Measurements from ENCODE around the gene LAMA5. TPM values are rescaled to one million over a fixed set of nuclear protein-coding genes. Genes with fewer than 3 reads are reported as not detected.

The LAMA5 gene
- total and polyA plus RNA-seq, 2 experiments from 2014 or later: 71.3 to 252 TPM

DNA sequence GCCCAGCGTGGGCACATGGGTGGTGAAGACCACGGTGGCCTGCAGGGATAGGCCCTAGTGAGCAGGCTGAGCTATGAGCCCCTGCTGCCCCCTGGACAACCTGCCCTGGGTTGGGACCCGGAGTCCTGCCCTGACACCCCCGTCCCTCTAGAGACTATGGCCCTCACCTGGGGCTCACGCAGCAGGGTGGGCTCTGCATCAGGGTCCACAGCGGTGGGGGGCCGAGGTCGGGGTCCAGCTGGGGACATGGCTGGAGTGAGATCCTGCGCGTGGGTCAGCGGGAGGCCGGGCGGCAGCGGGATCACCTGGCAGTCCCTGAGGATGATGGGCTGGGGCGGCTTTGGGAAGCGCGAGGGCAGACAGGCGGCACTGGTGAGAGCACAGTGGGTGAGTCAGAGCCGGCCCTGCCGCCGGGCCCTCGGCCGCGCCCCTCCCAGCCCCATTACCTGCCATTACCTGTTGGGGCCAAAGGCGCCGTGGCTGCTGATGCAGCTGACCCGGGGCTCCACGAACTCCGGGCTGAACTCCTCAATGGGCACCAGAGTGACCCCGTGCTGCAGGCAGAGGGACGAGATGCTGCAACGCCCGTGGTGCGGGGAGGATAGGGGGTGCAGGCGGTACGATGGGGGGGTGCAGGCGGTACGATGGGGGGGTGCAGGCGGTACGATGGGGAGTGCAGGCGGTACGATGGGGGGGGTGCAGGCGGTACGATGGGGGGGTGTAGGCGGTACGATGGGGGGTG, 36.4 kb downstream of the LAMA5 start:
- Histone ChIP-seq H3K79me2 (no peaks in the 10 kb centered on the region), H3K27ac (no peak overlapping the region), H4K20me1 (ENCODE audit: insufficient read depth, poor library complexity, severe bottlenecking) (no peaks in the 10 kb centered on the region), H3K9me3 (ENCODE audit: low read depth) (no peaks in the 10 kb centered on the region), H3K9me2 (replicated peaks; ENCODE audit: insufficient read depth) (no peaks in the 10 kb centered on the region), H3K4me2 (no peak overlapping the region), H3K4me1 (ENCODE audit: insufficient read depth) (no peaks in the 10 kb centered on the region), H3K27me3 (no peaks in the 10 kb centered on the region), H3K4me3 (no peak overlapping the region), H3K36me3 (replicated peaks; ENCODE audit: insufficient read depth, low read depth) (no peaks in the 10 kb centered on the region), H2AFZ (no peak overlapping the region)
- TF ChIP-seq, protein P1, sequence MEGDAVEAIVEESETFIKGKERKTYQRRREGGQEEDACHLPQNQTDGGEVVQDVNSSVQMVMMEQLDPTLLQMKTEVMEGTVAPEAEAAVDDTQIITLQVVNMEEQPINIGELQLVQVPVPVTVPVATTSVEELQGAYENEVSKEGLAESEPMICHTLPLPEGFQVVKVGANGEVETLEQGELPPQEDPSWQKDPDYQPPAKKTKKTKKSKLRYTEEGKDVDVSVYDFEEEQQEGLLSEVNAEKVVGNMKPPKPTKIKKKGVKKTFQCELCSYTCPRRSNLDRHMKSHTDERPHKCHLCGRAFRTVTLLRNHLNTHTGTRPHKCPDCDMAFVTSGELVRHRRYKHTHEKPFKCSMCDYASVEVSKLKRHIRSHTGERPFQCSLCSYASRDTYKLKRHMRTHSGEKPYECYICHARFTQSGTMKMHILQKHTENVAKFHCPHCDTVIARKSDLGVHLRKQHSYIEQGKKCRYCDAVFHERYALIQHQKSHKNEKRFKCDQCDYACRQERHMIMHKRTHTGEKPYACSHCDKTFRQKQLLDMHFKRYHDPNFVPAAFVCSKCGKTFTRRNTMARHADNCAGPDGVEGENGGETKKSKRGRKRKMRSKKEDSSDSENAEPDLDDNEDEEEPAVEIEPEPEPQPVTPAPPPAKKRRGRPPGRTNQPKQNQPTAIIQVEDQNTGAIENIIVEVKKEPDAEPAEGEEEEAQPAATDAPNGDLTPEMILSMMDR (IDR thresholded peaks at IDR 0.05; ENCODE audit: poor library complexity): no peak
- no peak for TF ChIP-seq EZH2 (IDR thresholded peaks at IDR 0.05; ENCODE audit: borderline replicate concordance)
- TF ChIP-seq EZH2phosphoT487 (IDR thresholded peaks at IDR 0.05; ENCODE audit: low read depth, severe bottlenecking, unreplicated experiment): no peak
- no peak for DNase-seq (ENCODE audit: low spot score)
- WGBS (ENCODE audit: low lambda C conversion rate, missing lambda C conversion rate): 96% methylated on average over 28 of the region's 46 CpGs

- no peaks in the 10 kb centered on the region for H3K4me1 ChIP-seq (ENCODE audit: insufficient read depth)
- no peaks in the 10 kb centered on the region for H3K79me2 ChIP-seq
- no peaks in the 10 kb centered on the region for H3K27me3 ChIP-seq
- H3K27ac ChIP-seq: no peak overlapping the region
- WGBS (ENCODE audit: low lambda C conversion rate, missing lambda C conversion rate): 97% methylated on average over 37 of the region's 37 CpGs
- TF ChIP-seq EZH2phosphoT487 (IDR thresholded peaks at IDR 0.05; ENCODE audit: low read depth, severe bottlenecking, unreplicated experiment): no peak
- TF ChIP-seq, protein P1 (IDR thresholded peaks at IDR 0.05; ENCODE audit: poor library complexity): no peak
- TF ChIP-seq EZH2 (IDR thresholded peaks at IDR 0.05; ENCODE audit: borderline replicate concordance): no peak
- no peaks in the 10 kb centered on the region for H4K20me1 ChIP-seq (ENCODE audit: insufficient read depth, poor library complexity, severe bottlenecking)
- H2AFZ ChIP-seq: no peak overlapping the region
- H3K4me3 ChIP-seq: no peak overlapping the region
- no peaks in the 10 kb centered on the region for H3K9me2 ChIP-seq (replicated peaks; ENCODE audit: insufficient read depth)
- no peak for DNase-seq (ENCODE audit: low spot score)
- H3K4me2 ChIP-seq: no peak overlapping the region
- H3K9me3 ChIP-seq (ENCODE audit: low read depth): no peaks in the 10 kb centered on the region
- H3K36me3 ChIP-seq (replicated peaks; ENCODE audit: insufficient read depth, low read depth): no peaks in the 10 kb centered on the region
Observed at GRCh38 chr20:62329389-62330377, 37.4 kb downstream of the LAMA5 start.

DNA sequence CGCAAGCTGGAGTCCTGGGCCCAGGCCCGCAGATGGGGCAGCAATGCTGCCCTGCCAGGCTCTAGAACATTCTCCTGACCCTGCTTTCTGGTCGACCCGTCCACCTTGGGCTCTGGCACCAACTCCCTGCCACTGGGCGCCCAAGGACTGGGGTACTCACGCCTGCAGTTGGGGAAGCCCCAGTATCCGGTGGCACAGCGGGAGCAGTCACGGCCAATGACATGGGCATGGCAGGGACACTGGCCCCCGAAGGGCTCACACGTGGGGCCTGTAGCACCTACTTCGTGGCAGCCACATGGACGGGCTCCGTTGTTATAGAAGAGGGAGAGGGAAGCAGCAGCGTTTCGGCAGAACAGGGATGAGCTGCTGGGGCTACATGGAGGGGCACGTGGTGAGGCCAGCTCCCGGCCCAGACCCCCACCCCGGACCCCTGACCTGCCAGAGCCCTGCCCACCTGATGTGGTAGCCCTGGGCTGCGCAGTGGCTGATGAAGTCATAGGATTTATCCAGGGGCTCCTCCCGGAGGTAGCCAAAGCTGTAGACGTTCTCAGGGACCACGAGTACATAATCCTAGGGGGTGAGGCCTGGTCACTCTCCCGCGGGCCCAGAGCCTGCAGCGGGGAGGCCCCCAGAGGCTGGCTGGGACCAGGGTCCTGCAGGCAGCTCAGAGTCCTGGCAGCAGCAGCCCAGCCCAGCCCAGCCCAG, 38.3 kb downstream of the LAMA5 start:
- H3K9me3 ChIP-seq (ENCODE audit: low read depth): no peaks in the 10 kb centered on the region
- no peaks in the 10 kb centered on the region for H3K4me1 ChIP-seq (ENCODE audit: insufficient read depth)
- 98% methylated on average over 21 of the region's 26 CpGs for WGBS (ENCODE audit: low lambda C conversion rate, missing lambda C conversion rate)
- no peaks in the 10 kb centered on the region for H3K9me2 ChIP-seq (replicated peaks; ENCODE audit: insufficient read depth)
- no peaks in the 10 kb centered on the region for H3K79me2 ChIP-seq
- H3K4me2 ChIP-seq: no peak overlapping the region
- DNase-seq (ENCODE audit: low spot score): no peak
- H3K27ac ChIP-seq: no peak overlapping the region
- no peak for TF ChIP-seq EZH2 (IDR thresholded peaks at IDR 0.05; ENCODE audit: borderline replicate concordance)
- no peak for TF ChIP-seq EZH2phosphoT487 (IDR thresholded peaks at IDR 0.05; ENCODE audit: low read depth, severe bottlenecking, unreplicated experiment)
- TF ChIP-seq, protein P1 (IDR thresholded peaks at IDR 0.05; ENCODE audit: poor library complexity): no peak
- H2AFZ ChIP-seq: no peak overlapping the region
- no peaks in the 10 kb centered on the region for H3K27me3 ChIP-seq
- H3K36me3 ChIP-seq (replicated peaks; ENCODE audit: insufficient read depth, low read depth): no peaks in the 10 kb centered on the region
- H3K4me3 ChIP-seq: no peak overlapping the region
- H4K20me1 ChIP-seq (ENCODE audit: insufficient read depth, poor library complexity, severe bottlenecking): no peaks in the 10 kb centered on the region
